ENCODE measurements around the gene CHMP3. TPM values are rescaled to one million over a fixed set of nuclear protein-coding genes. Genes with fewer than 3 reads are reported as not detected.

CHMP3 gene
- total and polyA plus RNA-seq, 2 of the 13 experiments (the other 11 are each of a cell fraction or from before 2014, with no cell fraction given) = 64.1 to 114 TPM

DNA sequence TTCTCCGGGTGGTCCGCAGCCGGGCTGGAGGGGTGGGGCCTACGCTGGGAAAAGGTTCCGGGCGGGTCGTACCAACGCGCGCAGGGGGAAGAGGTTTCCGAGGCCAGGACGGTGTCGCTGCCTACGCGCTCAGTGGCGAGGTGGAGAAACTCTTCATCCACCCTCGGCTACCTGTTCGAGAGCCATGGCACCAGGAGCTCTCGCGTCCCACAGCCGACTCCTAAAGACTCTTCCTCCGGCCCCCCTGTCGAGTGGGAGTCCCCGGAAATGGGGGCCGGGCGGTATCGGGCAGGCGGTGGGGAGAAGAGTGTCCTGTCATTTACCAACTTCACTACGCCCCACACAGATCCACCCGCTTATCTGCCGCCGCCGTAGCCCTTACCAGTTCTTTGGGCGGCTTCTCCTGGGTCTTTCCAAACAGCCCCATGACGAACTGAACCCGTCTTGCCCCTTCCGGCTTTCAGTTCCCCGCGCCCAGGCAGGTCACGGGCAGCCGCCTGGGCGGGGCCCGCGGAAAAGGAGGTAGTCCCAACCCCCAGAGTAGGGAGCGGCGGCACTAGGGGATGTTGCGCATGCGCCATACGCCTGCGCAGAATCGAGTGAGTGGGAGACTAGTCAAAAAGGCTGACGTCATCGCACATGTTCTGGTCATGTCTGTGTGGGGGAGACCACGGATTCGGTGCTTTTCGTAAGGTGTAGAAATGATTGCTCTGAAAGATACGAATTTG lies at the start of gene CHMP3 (continued):
- no peak for TF ChIP-seq ZNF569 (CRISPR knock-in tag; IDR thresholded peaks at IDR 0.05; ENCODE audit: borderline replicate concordance)
- TF ChIP-seq, protein P1, sequence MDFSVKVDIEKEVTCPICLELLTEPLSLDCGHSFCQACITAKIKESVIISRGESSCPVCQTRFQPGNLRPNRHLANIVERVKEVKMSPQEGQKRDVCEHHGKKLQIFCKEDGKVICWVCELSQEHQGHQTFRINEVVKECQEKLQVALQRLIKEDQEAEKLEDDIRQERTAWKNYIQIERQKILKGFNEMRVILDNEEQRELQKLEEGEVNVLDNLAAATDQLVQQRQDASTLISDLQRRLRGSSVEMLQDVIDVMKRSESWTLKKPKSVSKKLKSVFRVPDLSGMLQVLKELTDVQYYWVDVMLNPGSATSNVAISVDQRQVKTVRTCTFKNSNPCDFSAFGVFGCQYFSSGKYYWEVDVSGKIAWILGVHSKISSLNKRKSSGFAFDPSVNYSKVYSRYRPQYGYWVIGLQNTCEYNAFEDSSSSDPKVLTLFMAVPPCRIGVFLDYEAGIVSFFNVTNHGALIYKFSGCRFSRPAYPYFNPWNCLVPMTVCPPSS (IDR thresholded peaks at IDR 0.05) = no peak
- peak; percentile 33; the same call in 1 of the 2 replicates for TF ChIP-seq ZNF44 (CRISPR knock-in tag; IDR thresholded peaks at IDR 0.05)
- peak; percentile 92 for TF ChIP-seq RBFOX2 (IDR thresholded peaks at IDR 0.05; ENCODE audit: low read depth, low read length)
- TF ChIP-seq, protein P2, sequence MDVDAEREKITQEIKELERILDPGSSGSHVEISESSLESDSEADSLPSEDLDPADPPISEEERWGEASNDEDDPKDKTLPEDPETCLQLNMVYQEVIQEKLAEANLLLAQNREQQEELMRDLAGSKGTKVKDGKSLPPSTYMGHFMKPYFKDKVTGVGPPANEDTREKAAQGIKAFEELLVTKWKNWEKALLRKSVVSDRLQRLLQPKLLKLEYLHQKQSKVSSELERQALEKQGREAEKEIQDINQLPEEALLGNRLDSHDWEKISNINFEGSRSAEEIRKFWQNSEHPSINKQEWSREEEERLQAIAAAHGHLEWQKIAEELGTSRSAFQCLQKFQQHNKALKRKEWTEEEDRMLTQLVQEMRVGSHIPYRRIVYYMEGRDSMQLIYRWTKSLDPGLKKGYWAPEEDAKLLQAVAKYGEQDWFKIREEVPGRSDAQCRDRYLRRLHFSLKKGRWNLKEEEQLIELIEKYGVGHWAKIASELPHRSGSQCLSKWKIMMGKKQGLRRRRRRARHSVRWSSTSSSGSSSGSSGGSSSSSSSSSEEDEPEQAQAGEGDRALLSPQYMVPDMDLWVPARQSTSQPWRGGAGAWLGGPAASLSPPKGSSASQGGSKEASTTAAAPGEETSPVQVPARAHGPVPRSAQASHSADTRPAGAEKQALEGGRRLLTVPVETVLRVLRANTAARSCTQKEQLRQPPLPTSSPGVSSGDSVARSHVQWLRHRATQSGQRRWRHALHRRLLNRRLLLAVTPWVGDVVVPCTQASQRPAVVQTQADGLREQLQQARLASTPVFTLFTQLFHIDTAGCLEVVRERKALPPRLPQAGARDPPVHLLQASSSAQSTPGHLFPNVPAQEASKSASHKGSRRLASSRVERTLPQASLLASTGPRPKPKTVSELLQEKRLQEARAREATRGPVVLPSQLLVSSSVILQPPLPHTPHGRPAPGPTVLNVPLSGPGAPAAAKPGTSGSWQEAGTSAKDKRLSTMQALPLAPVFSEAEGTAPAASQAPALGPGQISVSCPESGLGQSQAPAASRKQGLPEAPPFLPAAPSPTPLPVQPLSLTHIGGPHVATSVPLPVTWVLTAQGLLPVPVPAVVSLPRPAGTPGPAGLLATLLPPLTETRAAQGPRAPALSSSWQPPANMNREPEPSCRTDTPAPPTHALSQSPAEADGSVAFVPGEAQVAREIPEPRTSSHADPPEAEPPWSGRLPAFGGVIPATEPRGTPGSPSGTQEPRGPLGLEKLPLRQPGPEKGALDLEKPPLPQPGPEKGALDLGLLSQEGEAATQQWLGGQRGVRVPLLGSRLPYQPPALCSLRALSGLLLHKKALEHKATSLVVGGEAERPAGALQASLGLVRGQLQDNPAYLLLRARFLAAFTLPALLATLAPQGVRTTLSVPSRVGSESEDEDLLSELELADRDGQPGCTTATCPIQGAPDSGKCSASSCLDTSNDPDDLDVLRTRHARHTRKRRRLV (CRISPR knock-in tag; IDR thresholded peaks at IDR 0.05) = peak; percentile 95
- TF ChIP-seq, protein P3, sequence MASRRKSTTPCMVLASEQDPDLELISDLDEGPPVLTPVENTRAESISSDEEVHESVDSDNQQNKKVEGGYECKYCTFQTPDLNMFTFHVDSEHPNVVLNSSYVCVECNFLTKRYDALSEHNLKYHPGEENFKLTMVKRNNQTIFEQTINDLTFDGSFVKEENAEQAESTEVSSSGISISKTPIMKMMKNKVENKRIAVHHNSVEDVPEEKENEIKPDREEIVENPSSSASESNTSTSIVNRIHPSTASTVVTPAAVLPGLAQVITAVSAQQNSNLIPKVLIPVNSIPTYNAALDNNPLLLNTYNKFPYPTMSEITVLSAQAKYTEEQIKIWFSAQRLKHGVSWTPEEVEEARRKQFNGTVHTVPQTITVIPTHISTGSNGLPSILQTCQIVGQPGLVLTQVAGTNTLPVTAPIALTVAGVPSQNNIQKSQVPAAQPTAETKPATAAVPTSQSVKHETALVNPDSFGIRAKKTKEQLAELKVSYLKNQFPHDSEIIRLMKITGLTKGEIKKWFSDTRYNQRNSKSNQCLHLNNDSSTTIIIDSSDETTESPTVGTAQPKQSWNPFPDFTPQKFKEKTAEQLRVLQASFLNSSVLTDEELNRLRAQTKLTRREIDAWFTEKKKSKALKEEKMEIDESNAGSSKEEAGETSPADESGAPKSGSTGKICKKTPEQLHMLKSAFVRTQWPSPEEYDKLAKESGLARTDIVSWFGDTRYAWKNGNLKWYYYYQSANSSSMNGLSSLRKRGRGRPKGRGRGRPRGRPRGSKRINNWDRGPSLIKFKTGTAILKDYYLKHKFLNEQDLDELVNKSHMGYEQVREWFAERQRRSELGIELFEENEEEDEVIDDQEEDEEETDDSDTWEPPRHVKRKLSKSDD (CRISPR knock-in tag; IDR thresholded peaks at IDR 0.05; ENCODE audit: low read depth) = peak; percentile 64; the same call in 1 of the 2 replicates
- TF ChIP-seq, protein P4, sequence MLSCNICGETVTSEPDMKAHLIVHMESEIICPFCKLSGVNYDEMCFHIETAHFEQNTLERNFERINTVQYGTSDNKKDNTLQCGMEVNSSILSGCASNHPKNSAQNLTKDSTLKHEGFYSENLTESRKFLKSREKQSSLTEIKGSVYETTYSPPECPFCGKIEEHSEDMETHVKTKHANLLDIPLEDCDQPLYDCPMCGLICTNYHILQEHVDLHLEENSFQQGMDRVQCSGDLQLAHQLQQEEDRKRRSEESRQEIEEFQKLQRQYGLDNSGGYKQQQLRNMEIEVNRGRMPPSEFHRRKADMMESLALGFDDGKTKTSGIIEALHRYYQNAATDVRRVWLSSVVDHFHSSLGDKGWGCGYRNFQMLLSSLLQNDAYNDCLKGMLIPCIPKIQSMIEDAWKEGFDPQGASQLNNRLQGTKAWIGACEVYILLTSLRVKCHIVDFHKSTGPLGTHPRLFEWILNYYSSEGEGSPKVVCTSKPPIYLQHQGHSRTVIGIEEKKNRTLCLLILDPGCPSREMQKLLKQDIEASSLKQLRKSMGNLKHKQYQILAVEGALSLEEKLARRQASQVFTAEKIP (CRISPR knock-in tag; IDR thresholded peaks at IDR 0.05; ENCODE audit: borderline replicate concordance) = no peak
- 0 out of 2 replicates have a peak, but pooled peaks have one; percentile 81 for TF ChIP-seq REL (CRISPR knock-in tag; conservative IDR thresholded peaks at IDR 0.05)
- TF ChIP-seq ZNF30 (CRISPR knock-in tag; IDR thresholded peaks at IDR 0.05) = no peak
- peak; percentile 86; the same call in 1 of the 2 replicates for TF ChIP-seq ZNF556 (CRISPR knock-in tag; IDR thresholded peaks at IDR 0.05; ENCODE audit: borderline replicate concordance)
- TF ChIP-seq RAD51 (IDR thresholded peaks at IDR 0.05; ENCODE audit: borderline replicate concordance) = no peak
- peak; percentile 38; the same call in 1 of the 2 replicates for TF ChIP-seq EHMT2 (IDR thresholded peaks at IDR 0.05; ENCODE audit: borderline replicate concordance, low read depth, low read length)
- TF ChIP-seq HOXA3 (CRISPR knock-in tag; IDR thresholded peaks at IDR 0.05) = peak; percentile 56; the same call in 1 of the 2 replicates
- peak; percentile 21; the same call in 1 of the 2 replicates for TF ChIP-seq SNAPC2 (CRISPR knock-in tag; IDR thresholded peaks at IDR 0.05)
- TF ChIP-seq, protein P5, sequence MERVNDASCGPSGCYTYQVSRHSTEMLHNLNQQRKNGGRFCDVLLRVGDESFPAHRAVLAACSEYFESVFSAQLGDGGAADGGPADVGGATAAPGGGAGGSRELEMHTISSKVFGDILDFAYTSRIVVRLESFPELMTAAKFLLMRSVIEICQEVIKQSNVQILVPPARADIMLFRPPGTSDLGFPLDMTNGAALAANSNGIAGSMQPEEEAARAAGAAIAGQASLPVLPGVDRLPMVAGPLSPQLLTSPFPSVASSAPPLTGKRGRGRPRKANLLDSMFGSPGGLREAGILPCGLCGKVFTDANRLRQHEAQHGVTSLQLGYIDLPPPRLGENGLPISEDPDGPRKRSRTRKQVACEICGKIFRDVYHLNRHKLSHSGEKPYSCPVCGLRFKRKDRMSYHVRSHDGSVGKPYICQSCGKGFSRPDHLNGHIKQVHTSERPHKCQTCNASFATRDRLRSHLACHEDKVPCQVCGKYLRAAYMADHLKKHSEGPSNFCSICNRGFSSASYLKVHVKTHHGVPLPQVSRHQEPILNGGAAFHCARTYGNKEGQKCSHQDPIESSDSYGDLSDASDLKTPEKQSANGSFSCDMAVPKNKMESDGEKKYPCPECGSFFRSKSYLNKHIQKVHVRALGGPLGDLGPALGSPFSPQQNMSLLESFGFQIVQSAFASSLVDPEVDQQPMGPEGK (CRISPR knock-in tag; IDR thresholded peaks at IDR 0.05) = peak; percentile 92

All from HepG2 (cell line).